Measurements from ENCODE around the gene BEX5. TPM values are rescaled to one million over a fixed set of nuclear protein-coding genes. Genes with fewer than 3 reads are reported as not detected.
"Not testable (repeated sequence)": the region's sequence is repeated elsewhere in the genome, so short reads cannot be mapped to it uniquely, and the experiment has no call there.

BEX5 gene
- polyA plus RNA-seq, 1 experiment: not detected

DNA sequence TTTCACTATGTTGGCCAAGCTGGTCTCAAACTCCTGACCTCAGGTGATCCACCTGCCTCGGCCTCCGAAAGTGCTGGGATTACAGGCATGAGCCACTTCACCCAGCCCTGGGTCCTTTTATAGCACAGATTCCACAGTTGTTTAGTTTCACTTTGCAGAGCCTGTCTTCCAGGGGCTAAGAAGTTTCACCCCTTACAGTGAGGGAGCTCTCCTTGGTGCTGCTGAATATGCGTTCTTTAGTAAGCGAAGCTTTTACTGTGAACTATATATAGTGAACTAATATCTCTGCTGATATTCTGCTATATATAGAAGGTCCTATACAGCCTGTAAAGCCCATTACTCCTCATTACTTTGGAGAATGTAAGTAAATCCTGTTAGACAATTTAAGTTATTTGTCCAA, 17.7 kb downstream of the BEX5 start:
- CTCF ChIA-PET: no interaction called here

DNA sequence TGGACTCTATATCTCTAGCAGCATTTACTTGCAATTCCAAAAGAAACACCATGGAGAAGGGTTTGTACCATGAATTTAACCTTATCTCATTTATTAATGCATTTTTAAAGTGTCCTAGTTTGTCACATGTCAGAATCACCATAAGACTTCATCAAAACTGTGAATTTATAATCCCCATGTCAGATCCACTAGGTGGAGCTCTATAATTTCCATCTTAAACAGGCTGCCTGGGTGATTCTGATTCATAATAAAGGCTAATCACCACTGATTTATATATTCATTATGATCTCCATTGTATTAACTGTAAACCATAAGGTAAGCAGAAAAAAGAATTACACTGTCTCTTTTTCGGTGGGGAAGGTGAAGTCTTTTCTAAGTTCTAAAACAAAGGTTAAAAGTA, 26.3 kb downstream of the BEX5 start:
- no peaks in the 10 kb centered on the region for H3K27me3 ChIP-seq (ENCODE audit: control insufficient read depth, insufficient read depth, low read length)
- POLR2A ChIA-PET: no interaction called here
- no peak for DNase-seq (ENCODE audit: low read depth, low spot score)
- H3K4me3 ChIP-seq (ENCODE audit: low read depth, low read length): no peak overlapping the region
- H3K9me3 ChIP-seq (ENCODE audit: control insufficient read depth, insufficient read depth, low read length): no peaks in the 10 kb centered on the region
- TF ChIP-seq, protein P1, sequence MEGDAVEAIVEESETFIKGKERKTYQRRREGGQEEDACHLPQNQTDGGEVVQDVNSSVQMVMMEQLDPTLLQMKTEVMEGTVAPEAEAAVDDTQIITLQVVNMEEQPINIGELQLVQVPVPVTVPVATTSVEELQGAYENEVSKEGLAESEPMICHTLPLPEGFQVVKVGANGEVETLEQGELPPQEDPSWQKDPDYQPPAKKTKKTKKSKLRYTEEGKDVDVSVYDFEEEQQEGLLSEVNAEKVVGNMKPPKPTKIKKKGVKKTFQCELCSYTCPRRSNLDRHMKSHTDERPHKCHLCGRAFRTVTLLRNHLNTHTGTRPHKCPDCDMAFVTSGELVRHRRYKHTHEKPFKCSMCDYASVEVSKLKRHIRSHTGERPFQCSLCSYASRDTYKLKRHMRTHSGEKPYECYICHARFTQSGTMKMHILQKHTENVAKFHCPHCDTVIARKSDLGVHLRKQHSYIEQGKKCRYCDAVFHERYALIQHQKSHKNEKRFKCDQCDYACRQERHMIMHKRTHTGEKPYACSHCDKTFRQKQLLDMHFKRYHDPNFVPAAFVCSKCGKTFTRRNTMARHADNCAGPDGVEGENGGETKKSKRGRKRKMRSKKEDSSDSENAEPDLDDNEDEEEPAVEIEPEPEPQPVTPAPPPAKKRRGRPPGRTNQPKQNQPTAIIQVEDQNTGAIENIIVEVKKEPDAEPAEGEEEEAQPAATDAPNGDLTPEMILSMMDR (IDR thresholded peaks at IDR 0.05; ENCODE audit: low read depth, low read length): peak; percentile 31; the same call in 1 of the 2 replicates
- CTCF ChIA-PET: no interaction called here
- H3K27ac ChIP-seq (ENCODE audit: low read depth, low read length): no peak overlapping the region

More for the DNA sequence above, 17.7 kb downstream of the BEX5 start:
- Histone ChIP-seq H3K4me3 (ENCODE audit: low read depth, low read length) (no peak overlapping the region), H3K9me3 (ENCODE audit: control insufficient read depth, insufficient read depth, low read length) (no peaks in the 10 kb centered on the region), H3K27me3 (ENCODE audit: control insufficient read depth, insufficient read depth, low read length) (no peaks in the 10 kb centered on the region), H3K27ac (ENCODE audit: low read depth, low read length) (no peak overlapping the region)
- POLR2A ChIA-PET: no interaction called here
- TF ChIP-seq, protein P1 (IDR thresholded peaks at IDR 0.05; ENCODE audit: low read depth, low read length): no peak
- DNase-seq (ENCODE audit: low read depth, low spot score): no peak

DNA sequence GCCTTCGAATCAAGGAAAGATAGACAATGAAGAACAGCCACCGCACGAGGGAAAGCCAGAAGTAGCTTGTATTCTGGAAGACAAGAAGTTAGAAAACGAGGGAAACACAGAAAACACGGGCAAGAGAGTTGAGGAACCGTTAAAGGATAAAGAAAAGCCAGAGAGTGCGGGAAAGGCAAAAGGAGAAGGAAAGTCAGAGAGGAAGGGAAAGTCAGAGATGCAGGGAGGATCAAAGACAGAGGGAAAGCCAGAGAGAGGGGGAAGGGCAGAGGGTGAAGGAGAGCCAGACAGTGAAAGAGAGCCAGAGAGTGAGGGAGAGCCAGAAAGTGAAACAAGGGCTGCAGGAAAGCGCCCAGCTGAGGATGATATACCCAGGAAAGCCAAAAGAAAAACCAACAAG, 28.9 kb downstream of the BEX5 start:
- POLR2A ChIA-PET: no interaction called here
- H3K4me3 ChIP-seq (ENCODE audit: low read depth, low read length): no peak overlapping the region

DNA sequence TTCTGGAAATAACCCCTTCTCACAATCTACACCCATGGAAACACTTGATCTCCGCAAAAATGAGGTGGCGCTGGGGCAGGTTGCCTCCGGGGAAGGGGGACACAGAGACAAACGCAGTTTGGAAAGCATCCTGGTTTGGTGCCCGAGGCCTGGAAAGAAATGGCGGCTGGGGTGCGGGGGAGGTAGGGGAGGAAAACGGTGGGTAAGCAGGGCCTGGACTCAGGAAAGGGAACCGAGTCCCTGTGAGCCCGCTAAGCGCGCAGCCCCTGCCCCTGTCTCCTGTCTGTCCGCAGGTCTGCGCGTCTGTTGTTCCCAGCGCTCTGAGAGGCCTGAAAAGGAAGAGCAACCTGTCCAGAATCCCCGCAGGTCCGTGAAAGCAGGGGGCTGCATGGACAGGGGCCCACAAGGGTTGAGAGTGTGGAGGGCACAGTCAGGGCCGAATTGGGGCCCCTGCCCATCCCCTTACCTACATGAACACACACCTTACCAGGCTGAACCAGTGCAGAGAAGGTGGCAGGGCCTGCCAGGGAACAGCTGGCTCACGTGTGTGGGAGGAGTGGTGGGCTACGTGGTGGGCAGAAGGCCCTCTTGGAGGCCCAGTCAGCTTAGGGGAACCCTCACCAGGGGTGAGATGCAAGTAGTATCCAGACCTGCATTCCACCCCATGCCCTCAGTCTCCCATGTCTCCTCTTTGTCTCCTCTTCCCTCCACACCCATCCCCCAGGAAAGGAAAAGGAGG, 29.5 kb downstream of the BEX5 start:
- CTCF ChIA-PET; DNase-seq (ENCODE audit: low read depth, low spot score); H3K9me3 ChIP-seq (ENCODE audit: control insufficient read depth, insufficient read depth, low read length); POLR2A ChIA-PET; H3K27me3 ChIP-seq (ENCODE audit: control insufficient read depth, insufficient read depth, low read length); H3K4me3 ChIP-seq (ENCODE audit: low read depth, low read length); H3K27ac ChIP-seq (ENCODE audit: low read depth, low read length): not testable (repeated sequence)

More for the DNA sequence above, 28.9 kb downstream of the BEX5 start:
- no peak for DNase-seq (ENCODE audit: low read depth, low spot score)
- CTCF ChIA-PET: no interaction called here
- Histone ChIP-seq H3K9me3 (ENCODE audit: control insufficient read depth, insufficient read depth, low read length) (no peaks in the 10 kb centered on the region), H3K27ac (ENCODE audit: low read depth, low read length) (no peak overlapping the region), H3K27me3 (ENCODE audit: control insufficient read depth, insufficient read depth, low read length) (no peaks in the 10 kb centered on the region)
- TF ChIP-seq, protein P1 (IDR thresholded peaks at IDR 0.05; ENCODE audit: low read depth, low read length): no peak

DNA sequence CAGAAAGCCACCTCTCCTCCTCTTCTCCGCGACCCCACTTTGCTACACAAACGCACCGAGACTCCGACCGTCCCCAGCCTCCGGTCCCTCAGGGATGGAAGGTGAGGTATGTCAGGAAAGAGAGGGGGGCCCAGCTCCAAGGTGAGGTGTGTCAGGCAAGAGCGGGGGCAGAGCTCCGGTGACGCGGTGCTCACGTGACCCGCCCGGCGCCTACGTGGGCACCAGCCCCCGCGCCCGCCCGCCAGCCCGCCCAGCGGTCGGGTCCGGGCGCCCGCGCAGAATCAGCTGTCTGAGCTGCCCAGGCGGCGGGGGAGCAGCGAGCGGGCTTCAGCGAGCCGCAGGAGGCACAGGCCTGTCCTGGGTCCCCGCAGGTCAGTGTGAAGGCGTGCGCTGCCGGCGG, 30.3 kb downstream of the BEX5 start, which contains the start of gene TCEAL2:
TCEAL2 (plus strand) TSS at position 244 of the 400 bp plus-strand sequence. CDS start 1,152 bp downstream, outside the sequence.
- H3K27ac ChIP-seq (ENCODE audit: low read depth, low read length); H3K9me3 ChIP-seq (ENCODE audit: control insufficient read depth, insufficient read depth, low read length); DNase-seq (ENCODE audit: low read depth, low spot score); H3K27me3 ChIP-seq (ENCODE audit: control insufficient read depth, insufficient read depth, low read length); CTCF ChIA-PET; POLR2A ChIA-PET; H3K4me3 ChIP-seq (ENCODE audit: low read depth, low read length): not testable (repeated sequence)

DNA sequence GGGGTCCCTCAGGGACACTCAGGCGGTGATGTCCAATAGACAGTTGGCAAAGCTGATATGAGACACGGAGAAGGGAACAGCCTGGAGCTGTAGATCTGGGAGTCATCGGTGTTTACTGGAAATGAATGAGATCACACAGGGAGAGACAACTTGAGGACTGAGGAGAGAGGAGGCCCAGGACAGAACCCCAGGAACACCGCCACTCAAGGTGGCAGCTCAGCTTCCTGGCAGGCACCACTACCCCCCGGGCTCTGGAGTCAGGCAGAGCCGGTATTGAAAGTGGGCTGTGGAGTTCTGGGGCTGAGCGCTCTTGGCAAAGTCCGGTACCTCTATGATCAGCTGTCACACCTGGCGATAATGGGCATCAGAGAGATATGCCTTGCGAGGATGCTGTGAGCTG, 30.8 kb downstream of the BEX5 start:
- H3K4me3 ChIP-seq (ENCODE audit: low read depth, low read length); DNase-seq (ENCODE audit: low read depth, low spot score); H3K27ac ChIP-seq (ENCODE audit: low read depth, low read length); POLR2A ChIA-PET; CTCF ChIA-PET; H3K27me3 ChIP-seq (ENCODE audit: control insufficient read depth, insufficient read depth, low read length); H3K9me3 ChIP-seq (ENCODE audit: control insufficient read depth, insufficient read depth, low read length): not testable (repeated sequence)

Data from AG04450 (cell line).